Measurements from ENCODE around the gene SRRM3. TPM values are rescaled to one million over a fixed set of nuclear protein-coding genes. Genes with fewer than 3 reads are reported as not detected.
"Not testable (repeated sequence)": the region's sequence is repeated elsewhere in the genome, so short reads cannot be mapped to it uniquely, and the experiment has no call there.

SRRM3 gene, protein sequence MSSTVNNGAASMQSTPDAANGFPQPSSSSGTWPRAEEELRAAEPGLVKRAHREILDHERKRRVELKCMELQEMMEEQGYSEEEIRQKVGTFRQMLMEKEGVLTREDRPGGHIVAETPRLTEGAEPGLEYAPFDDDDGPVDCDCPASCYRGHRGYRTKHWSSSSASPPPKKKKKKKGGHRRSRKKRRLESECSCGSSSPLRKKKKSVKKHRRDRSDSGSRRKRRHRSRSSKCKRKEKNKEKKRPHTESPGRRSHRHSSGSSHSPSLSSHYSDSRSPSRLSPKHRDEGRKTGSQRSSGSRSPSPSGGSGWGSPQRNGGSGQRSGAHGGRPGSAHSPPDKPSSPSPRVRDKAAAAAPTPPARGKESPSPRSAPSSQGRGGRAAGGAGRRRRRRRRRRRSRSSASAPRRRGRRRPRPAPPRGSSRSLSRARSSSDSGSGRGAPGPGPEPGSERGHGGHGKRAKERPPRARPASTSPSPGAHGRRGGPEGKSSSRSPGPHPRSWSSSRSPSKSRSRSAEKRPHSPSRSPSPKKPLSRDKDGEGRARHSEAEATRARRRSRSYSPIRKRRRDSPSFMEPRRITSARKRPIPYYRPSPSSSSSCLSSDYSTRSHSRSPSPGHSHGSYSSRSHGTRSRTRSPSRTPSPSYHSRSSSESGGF
- total RNA-seq = 2.5 and 3.3 TPM in 2 replicates
- long read RNA-seq = 0 reads

DNA sequence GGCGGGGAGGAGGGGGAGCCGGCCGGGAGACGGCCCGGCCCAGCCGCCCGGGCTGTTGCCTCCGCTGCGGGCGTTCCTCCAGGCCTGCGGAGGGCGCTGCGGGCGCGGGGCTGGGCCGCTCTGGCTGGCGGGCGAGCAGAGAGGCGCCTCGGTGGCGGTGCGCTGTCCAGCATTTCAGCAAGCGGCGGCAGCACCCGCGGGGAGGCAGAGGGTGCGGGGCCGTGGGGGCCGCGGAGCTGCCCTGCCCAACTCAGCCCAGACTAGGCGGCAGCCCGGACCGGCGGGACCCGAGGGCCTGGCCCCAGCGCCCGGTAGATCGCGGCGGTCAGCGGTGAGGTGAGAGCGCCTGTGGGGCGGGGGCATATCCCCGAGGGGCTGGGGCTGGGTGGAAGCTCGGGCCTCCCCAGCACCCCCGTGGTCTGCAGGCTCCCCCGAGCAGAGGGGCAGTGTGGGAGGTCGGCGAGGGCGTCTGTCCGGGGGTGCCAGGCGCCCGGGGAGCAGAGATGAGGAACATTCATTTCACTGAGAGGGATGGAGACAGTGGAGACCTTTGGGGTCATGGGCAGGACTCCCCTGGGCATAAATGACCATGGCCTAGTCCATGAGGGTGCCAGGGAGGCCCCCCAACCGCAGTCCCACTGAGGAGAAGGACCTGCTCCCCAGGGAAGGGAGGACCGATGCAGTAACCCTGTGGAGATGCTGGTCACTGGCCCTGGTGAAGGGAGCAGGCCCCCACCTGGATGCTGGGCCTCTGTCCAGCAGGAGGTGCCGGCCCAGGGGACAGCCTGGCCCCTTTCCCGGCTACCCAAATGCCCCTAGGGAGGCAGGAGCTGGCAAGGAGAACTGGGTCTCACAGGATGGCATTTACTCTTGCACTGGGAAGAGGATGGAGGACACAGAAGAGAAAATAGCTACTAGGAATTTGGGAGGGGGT lies at the start of gene SRRM3:
TSS of gene SRRM3 (plus strand) at position 165 of the 934 bp plus-strand sequence. CDS start 33,171 bp downstream, outside the sequence.
- Mint-ChIP-seq H3K27ac (no peak within 1 kb of the TSS), H3K4me1 (ENCODE audit: low read depth) (no peaks in the 10 kb centered on the region), H3K9me3 (ENCODE audit: low read depth) (no peaks in the 10 kb centered on the region), H3K36me3 (ENCODE audit: insufficient read depth) (no peaks in the 10 kb centered on the region), H3K4me3 (ENCODE audit: low read depth) (no peak within 1 kb of the TSS), H3K27me3 (peaks cover 39% of the 10 kb centered on the region)
- peak; percentile 91 for DNase-seq (ENCODE audit: low spot score, unreplicated experiment)
- TF ChIP-seq, protein P1, sequence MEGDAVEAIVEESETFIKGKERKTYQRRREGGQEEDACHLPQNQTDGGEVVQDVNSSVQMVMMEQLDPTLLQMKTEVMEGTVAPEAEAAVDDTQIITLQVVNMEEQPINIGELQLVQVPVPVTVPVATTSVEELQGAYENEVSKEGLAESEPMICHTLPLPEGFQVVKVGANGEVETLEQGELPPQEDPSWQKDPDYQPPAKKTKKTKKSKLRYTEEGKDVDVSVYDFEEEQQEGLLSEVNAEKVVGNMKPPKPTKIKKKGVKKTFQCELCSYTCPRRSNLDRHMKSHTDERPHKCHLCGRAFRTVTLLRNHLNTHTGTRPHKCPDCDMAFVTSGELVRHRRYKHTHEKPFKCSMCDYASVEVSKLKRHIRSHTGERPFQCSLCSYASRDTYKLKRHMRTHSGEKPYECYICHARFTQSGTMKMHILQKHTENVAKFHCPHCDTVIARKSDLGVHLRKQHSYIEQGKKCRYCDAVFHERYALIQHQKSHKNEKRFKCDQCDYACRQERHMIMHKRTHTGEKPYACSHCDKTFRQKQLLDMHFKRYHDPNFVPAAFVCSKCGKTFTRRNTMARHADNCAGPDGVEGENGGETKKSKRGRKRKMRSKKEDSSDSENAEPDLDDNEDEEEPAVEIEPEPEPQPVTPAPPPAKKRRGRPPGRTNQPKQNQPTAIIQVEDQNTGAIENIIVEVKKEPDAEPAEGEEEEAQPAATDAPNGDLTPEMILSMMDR (IDR thresholded peaks at IDR 0.05; ENCODE audit: unreplicated experiment) = peak; percentile 83

DNA sequence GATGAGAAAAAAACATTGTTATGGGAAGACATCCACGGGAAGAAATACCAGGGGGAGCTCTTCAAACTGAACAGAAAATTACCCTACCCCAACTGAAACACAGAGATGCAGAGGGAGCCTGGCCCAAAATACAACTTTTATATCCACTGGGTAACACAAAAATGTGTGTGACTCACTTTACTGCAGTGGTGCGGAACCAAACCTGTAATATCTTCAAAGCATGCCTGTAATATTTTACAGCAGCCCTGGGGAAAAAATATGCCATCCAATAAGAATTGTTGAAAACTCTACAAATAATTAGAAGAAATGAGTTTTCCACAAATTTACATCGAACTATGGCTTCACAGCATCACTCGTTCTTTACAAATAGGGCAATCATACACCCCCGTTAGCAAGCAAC lies 49.8 kb upstream of the SRRM3 start:
- Mint-ChIP-seq H3K36me3 (ENCODE audit: insufficient read depth) (no peaks in the 10 kb centered on the region), H3K9me3 (ENCODE audit: low read depth) (no peaks in the 10 kb centered on the region), H3K4me1 (ENCODE audit: low read depth) (no peaks in the 10 kb centered on the region), H3K27me3 (peaks cover 9% of the 10 kb centered on the region), H3K4me3 (ENCODE audit: low read depth) (no peak overlapping the region), H3K27ac (no peak overlapping the region)
- TF ChIP-seq, protein P1 (IDR thresholded peaks at IDR 0.05; ENCODE audit: unreplicated experiment) = no peak
- no peak for DNase-seq (ENCODE audit: low spot score, unreplicated experiment)

DNA sequence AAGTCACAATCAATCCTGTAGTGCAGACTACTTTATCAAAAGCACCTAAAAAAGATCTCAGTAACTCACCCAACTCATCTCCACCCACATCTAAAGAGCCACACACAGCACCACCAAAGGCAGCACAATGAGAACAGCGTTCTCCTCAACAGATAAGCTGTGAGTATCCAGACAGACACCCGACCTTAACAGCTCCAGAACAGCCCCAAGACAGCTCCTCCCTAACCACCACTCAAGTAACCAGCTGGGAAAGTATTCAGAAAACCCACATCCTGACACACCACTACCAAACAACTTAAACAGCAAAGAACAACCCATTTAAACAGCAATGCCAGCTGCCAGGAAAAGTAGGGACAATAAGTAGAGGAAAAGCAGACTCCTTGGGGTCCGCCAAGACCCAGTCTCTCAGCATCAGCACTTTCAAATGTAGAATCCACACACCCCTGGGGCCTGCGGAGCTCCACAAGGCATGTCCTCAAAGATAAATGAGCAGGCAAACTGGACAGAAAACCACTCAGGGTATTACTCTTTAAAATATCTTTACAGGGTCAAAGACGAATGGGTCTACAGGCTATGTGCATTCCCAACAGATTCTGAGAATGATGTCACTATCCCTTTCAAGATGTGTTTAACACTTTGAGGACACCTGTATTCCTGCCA lies 48.0 kb upstream of the SRRM3 start:
- not testable (repeated sequence) for H3K27ac Mint-ChIP-seq; H3K27me3 Mint-ChIP-seq; H3K4me3 Mint-ChIP-seq (ENCODE audit: low read depth); H3K4me1 Mint-ChIP-seq (ENCODE audit: low read depth); H3K9me3 Mint-ChIP-seq (ENCODE audit: low read depth); DNase-seq (ENCODE audit: low spot score, unreplicated experiment); H3K36me3 Mint-ChIP-seq (ENCODE audit: insufficient read depth)

DNA sequence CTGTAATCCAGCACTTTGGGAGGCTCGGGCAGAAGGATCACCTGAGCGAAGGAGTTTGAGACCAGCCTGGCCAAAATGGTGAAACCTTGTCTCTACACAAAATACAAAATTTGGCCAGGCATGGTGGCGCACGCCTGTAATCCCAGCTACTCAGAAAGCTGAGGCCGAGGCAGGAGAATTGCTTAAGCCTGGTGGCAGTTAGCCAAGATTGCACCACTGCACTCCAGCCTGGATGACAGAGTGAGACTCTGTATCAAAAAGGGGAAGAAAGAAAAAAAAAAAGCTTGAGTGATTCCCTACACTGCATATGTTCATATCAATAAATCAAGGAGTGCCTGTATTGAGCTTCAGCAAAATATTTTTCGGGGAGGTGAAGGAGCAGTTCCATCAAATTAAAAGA lies 45.8 kb upstream of the SRRM3 start:
- Mint-ChIP-seq H3K36me3 (ENCODE audit: insufficient read depth) (no peaks in the 10 kb centered on the region), H3K4me1 (ENCODE audit: low read depth) (no peaks in the 10 kb centered on the region), H3K27me3 (peaks cover 9% of the 10 kb centered on the region), H3K4me3 (ENCODE audit: low read depth) (no peak overlapping the region), H3K27ac (no peak overlapping the region), H3K9me3 (ENCODE audit: low read depth) (no peaks in the 10 kb centered on the region)
- no peak for DNase-seq (ENCODE audit: low spot score, unreplicated experiment)
- TF ChIP-seq, protein P1 (IDR thresholded peaks at IDR 0.05; ENCODE audit: unreplicated experiment) = no peak

DNA sequence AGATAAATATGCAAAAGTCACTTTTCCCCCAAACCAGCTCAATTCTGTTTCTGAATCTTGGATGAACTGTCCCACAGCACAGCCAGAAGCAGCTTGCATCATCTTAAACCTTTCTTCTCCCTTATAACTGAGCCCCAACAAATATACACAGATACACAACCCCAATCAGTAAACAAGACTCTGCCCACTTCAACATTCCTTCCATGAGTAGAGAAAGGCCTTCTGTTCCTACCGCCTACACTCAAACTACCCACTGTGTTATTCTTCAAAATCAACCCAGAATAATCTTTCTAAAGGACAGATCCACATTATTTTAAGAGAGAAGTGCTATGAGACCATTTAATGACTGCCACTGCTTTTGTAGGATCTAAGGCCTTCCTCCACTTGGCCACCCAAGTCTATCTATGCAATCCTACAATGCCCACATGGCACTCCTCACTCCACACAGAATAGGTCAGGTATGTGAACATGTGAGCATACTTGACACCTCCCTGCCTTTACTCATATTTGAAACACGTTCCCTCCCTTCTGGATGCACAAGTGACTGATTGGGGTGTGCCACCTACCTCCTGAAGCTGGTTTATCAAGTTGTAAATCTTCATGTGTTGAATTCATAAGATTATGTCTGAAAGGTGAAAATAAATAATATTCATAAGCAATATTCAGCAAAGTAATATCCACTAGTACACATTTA lies 44.6 kb upstream of the SRRM3 start:
- not testable (repeated sequence) for H3K4me3 Mint-ChIP-seq (ENCODE audit: low read depth); H3K27me3 Mint-ChIP-seq; H3K4me1 Mint-ChIP-seq (ENCODE audit: low read depth); H3K36me3 Mint-ChIP-seq (ENCODE audit: insufficient read depth); DNase-seq (ENCODE audit: low spot score, unreplicated experiment); H3K27ac Mint-ChIP-seq; H3K9me3 Mint-ChIP-seq (ENCODE audit: low read depth)

DNA sequence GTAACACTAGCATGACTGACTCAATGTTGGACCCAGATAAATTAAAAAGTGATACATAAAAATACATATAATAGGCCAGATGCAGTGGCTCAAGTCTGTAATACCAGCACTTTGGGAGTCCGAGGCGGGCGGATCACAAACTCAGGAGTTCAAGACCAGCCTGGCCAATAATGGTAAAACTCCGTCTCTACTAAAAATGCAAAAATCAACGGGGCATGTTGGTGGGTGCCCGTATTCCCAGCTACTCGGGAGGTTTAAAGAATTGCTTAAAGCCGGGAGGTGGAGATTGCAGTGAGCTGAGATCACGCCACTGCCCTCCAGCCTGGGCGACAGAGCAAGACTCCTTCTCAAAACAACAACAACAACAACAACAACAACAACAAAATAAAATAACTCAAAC lies 43.3 kb upstream of the SRRM3 start:
- H3K4me3 Mint-ChIP-seq (ENCODE audit: low read depth); H3K27ac Mint-ChIP-seq; H3K9me3 Mint-ChIP-seq (ENCODE audit: low read depth); H3K4me1 Mint-ChIP-seq (ENCODE audit: low read depth); H3K36me3 Mint-ChIP-seq (ENCODE audit: insufficient read depth); DNase-seq (ENCODE audit: low spot score, unreplicated experiment): not testable (repeated sequence)
- peaks cover 10% of the 10 kb centered on the region for H3K27me3 Mint-ChIP-seq

DNA sequence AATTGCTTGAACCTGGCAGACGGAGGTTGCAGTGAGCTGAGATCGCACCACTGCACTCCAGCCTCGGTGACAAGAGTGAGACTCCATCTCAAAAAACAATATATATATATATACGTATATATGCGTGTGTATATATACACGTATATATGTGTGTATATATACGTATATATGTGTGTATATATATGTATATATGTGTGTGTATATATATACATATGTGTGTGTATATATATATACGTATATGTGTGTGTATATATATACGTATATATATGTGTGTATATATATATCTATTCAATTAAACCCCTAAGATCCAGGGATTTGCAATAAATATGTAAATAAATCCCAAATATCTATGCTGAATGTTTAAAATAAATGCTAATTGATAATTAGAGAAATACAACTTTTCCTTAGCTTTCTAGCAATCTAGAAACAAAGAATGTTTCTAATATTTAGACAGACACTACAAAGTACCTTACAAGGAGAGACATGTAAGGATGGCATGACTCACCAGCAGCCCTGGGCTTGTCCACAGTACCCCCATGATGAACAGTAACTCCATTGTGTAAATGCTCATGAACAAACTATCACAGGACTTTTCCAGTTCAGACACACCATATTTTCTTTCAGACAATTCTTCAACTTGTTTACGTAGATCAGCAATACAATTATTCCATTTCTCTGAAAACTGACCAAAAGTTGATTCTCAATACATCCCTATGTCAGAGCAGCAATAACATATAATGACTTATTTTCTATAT lies 39.1 kb upstream of the SRRM3 start:
- H3K9me3 Mint-ChIP-seq (ENCODE audit: low read depth); H3K27ac Mint-ChIP-seq; H3K4me1 Mint-ChIP-seq (ENCODE audit: low read depth); DNase-seq (ENCODE audit: low spot score, unreplicated experiment); H3K4me3 Mint-ChIP-seq (ENCODE audit: low read depth); H3K36me3 Mint-ChIP-seq (ENCODE audit: insufficient read depth); H3K27me3 Mint-ChIP-seq: not testable (repeated sequence)

DNA sequence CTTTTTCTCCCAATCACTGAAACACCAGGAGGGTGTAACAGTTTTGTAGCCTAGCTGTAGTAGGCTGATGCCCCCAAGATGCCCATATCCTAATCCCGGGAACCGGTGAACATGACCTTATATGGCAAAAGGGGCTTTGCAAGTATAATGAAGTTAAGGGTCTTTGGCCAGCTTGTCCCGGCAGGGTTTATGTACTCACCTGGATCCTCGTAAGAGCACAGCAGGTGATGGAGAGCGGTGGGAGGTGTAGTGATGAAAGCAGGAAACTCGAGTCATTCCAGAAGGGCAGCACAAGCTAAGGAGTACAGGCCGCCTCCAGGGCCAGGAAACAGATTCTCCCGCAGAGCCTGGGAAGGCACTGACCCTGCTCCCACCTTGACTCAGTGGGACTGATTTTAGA lies 37.9 kb upstream of the SRRM3 start:
- H3K9me3 Mint-ChIP-seq (ENCODE audit: low read depth); H3K4me1 Mint-ChIP-seq (ENCODE audit: low read depth); H3K4me3 Mint-ChIP-seq (ENCODE audit: low read depth); H3K27ac Mint-ChIP-seq; H3K36me3 Mint-ChIP-seq (ENCODE audit: insufficient read depth); DNase-seq (ENCODE audit: low spot score, unreplicated experiment); H3K27me3 Mint-ChIP-seq: not testable (repeated sequence)
